Measurements from ENCODE around the gene FTO.

The FTO gene

GRCh38 chr16:54191163-54191562, 487.2 kb downstream of the FTO start:
- peaks cover 4% of the 10 kb centered on the region; the same call in 1 of the 2 replicates for H3K9me3 ChIP-seq (ENCODE audit: control insufficient read depth, insufficient read depth, low read depth, low read length)
- peaks cover 9% of the 10 kb centered on the region; the same call in 1 of the 2 replicates for H3K27me3 ChIP-seq (ENCODE audit: control insufficient read depth, insufficient read depth, low read length)
- H3K4me1 ChIP-seq (ENCODE audit: control insufficient read depth, insufficient read depth, low read length): peaks cover 12% of the 10 kb centered on the region
- no peak overlapping the region for H3K9ac ChIP-seq (ENCODE audit: low read length)
- no peaks in the 10 kb centered on the region for H3K36me3 ChIP-seq (ENCODE audit: control insufficient read depth, insufficient read depth, low read length)
- H3K27ac ChIP-seq (ENCODE audit: low read depth, low read length): no peak overlapping the region
- no peak overlapping the region for H3K4me3 ChIP-seq (ENCODE audit: low read depth, low read length)

- Histone ChIP-seq H3K27me3 (ENCODE audit: control insufficient read depth, insufficient read depth, low read length) (peaks cover 9% of the 10 kb centered on the region; the same call in 1 of the 2 replicates), H3K36me3 (ENCODE audit: control insufficient read depth, insufficient read depth, low read length) (no peaks in the 10 kb centered on the region), H3K9ac (ENCODE audit: low read length) (no peak overlapping the region), H3K27ac (ENCODE audit: low read depth, low read length) (no peak overlapping the region), H3K4me3 (ENCODE audit: low read depth, low read length) (no peak overlapping the region), H3K4me1 (ENCODE audit: control insufficient read depth, insufficient read depth, low read length) (peaks cover 12% of the 10 kb centered on the region), H3K9me3 (ENCODE audit: control insufficient read depth, insufficient read depth, low read depth, low read length) (peaks cover 4% of the 10 kb centered on the region; the same call in 1 of the 2 replicates)
Observed at GRCh38 chr16:54191592-54191991, 487.6 kb downstream of the FTO start.

- no peak overlapping the region for H3K9ac ChIP-seq (ENCODE audit: low read length)
- no peaks in the 10 kb centered on the region for H3K36me3 ChIP-seq (ENCODE audit: control insufficient read depth, insufficient read depth, low read length)
- peaks cover 12% of the 10 kb centered on the region for H3K4me1 ChIP-seq (ENCODE audit: control insufficient read depth, insufficient read depth, low read length)
- peaks cover 9% of the 10 kb centered on the region; the same call in 1 of the 2 replicates for H3K27me3 ChIP-seq (ENCODE audit: control insufficient read depth, insufficient read depth, low read length)
- H3K27ac ChIP-seq (ENCODE audit: low read depth, low read length): no peak overlapping the region
- peak overlapping the region; percentile 61 for H3K4me3 ChIP-seq (ENCODE audit: low read depth, low read length)
- peaks cover 4% of the 10 kb centered on the region; the same call in 1 of the 2 replicates for H3K9me3 ChIP-seq (ENCODE audit: control insufficient read depth, insufficient read depth, low read depth, low read length)
Observed at GRCh38 chr16:54193013-54193664, 489.2 kb downstream of the FTO start.

- no peak overlapping the region for H3K27ac ChIP-seq (ENCODE audit: low read depth, low read length)
- H3K36me3 ChIP-seq (ENCODE audit: control insufficient read depth, insufficient read depth, low read length): no peaks in the 10 kb centered on the region
- peaks cover 4% of the 10 kb centered on the region; the same call in 1 of the 2 replicates for H3K9me3 ChIP-seq (ENCODE audit: control insufficient read depth, insufficient read depth, low read depth, low read length)
- peaks cover 9% of the 10 kb centered on the region; the same call in 1 of the 2 replicates for H3K27me3 ChIP-seq (ENCODE audit: control insufficient read depth, insufficient read depth, low read length)
- H3K4me1 ChIP-seq (ENCODE audit: control insufficient read depth, insufficient read depth, low read length): peaks cover 12% of the 10 kb centered on the region
- peak overlapping the region; percentile 2 for H3K9ac ChIP-seq (ENCODE audit: low read length)
- peak overlapping the region; percentile 61 for H3K4me3 ChIP-seq (ENCODE audit: low read depth, low read length)
Observed at GRCh38 chr16:54193665-54194333, 489.8 kb downstream of the FTO start.

- Histone ChIP-seq H3K9ac (ENCODE audit: low read length) (peak overlapping the region; percentile 2), H3K27ac (ENCODE audit: low read depth, low read length) (no peak overlapping the region), H3K36me3 (ENCODE audit: control insufficient read depth, insufficient read depth, low read length) (no peaks in the 10 kb centered on the region), H3K9me3 (ENCODE audit: control insufficient read depth, insufficient read depth, low read depth, low read length) (peaks cover 4% of the 10 kb centered on the region; the same call in 1 of the 2 replicates), H3K4me1 (ENCODE audit: control insufficient read depth, insufficient read depth, low read length) (peaks cover 12% of the 10 kb centered on the region), H3K27me3 (ENCODE audit: control insufficient read depth, insufficient read depth, low read length) (peaks cover 5% of the 10 kb centered on the region; the same call in 1 of the 2 replicates), H3K4me3 (ENCODE audit: low read depth, low read length) (peak overlapping the region; percentile 61)
Observed at GRCh38 chr16:54194334-54194743, 490.4 kb downstream of the FTO start.

GRCh38 chr16:54197758-54198157, 493.8 kb downstream of the FTO start:
- H3K27ac ChIP-seq (ENCODE audit: low read depth, low read length): no peak overlapping the region
- H3K9me3 ChIP-seq (ENCODE audit: control insufficient read depth, insufficient read depth, low read depth, low read length): no peaks in the 10 kb centered on the region
- no peak overlapping the region for H3K9ac ChIP-seq (ENCODE audit: low read length)
- H3K27me3 ChIP-seq (ENCODE audit: control insufficient read depth, insufficient read depth, low read length): no peaks in the 10 kb centered on the region
- H3K36me3 ChIP-seq (ENCODE audit: control insufficient read depth, insufficient read depth, low read length): no peaks in the 10 kb centered on the region
- no peak overlapping the region for H3K4me3 ChIP-seq (ENCODE audit: low read depth, low read length)
- peaks cover 12% of the 10 kb centered on the region for H3K4me1 ChIP-seq (ENCODE audit: control insufficient read depth, insufficient read depth, low read length)

- no peaks in the 10 kb centered on the region for H3K27me3 ChIP-seq (ENCODE audit: control insufficient read depth, insufficient read depth, low read length)
- H3K36me3 ChIP-seq (ENCODE audit: control insufficient read depth, insufficient read depth, low read length): no peaks in the 10 kb centered on the region
- no peaks in the 10 kb centered on the region for H3K9me3 ChIP-seq (ENCODE audit: control insufficient read depth, insufficient read depth, low read depth, low read length)
- no peak overlapping the region for H3K27ac ChIP-seq (ENCODE audit: low read depth, low read length)
- no peak overlapping the region for H3K4me3 ChIP-seq (ENCODE audit: low read depth, low read length)
- H3K9ac ChIP-seq (ENCODE audit: low read length): no peak overlapping the region
- H3K4me1 ChIP-seq (ENCODE audit: control insufficient read depth, insufficient read depth, low read length): peaks cover 3% of the 10 kb centered on the region; the same call in 1 of the 2 replicates
Observed at GRCh38 chr16:54199487-54200160, 495.7 kb downstream of the FTO start.

- Histone ChIP-seq H3K27me3 (ENCODE audit: control insufficient read depth, insufficient read depth, low read length) (no peaks in the 10 kb centered on the region), H3K4me3 (ENCODE audit: low read depth, low read length) (no peak overlapping the region), H3K4me1 (ENCODE audit: control insufficient read depth, insufficient read depth, low read length) (no peaks in the 10 kb centered on the region), H3K27ac (ENCODE audit: low read depth, low read length) (no peak overlapping the region), H3K9me3 (ENCODE audit: control insufficient read depth, insufficient read depth, low read depth, low read length) (no peaks in the 10 kb centered on the region), H3K9ac (ENCODE audit: low read length) (no peak overlapping the region), H3K36me3 (ENCODE audit: control insufficient read depth, insufficient read depth, low read length) (no peaks in the 10 kb centered on the region)
Observed at GRCh38 chr16:54200161-54200534, 496.2 kb downstream of the FTO start.

GRCh38 chr16:54200720-54201119, 496.8 kb downstream of the FTO start:
- no peak overlapping the region for H3K9ac ChIP-seq (ENCODE audit: low read length)
- no peak overlapping the region for H3K27ac ChIP-seq (ENCODE audit: low read depth, low read length)
- H3K36me3 ChIP-seq (ENCODE audit: control insufficient read depth, insufficient read depth, low read length): no peaks in the 10 kb centered on the region
- no peaks in the 10 kb centered on the region for H3K27me3 ChIP-seq (ENCODE audit: control insufficient read depth, insufficient read depth, low read length)
- no peak overlapping the region for H3K4me3 ChIP-seq (ENCODE audit: low read depth, low read length)
- H3K4me1 ChIP-seq (ENCODE audit: control insufficient read depth, insufficient read depth, low read length): no peaks in the 10 kb centered on the region
- no peaks in the 10 kb centered on the region for H3K9me3 ChIP-seq (ENCODE audit: control insufficient read depth, insufficient read depth, low read depth, low read length)

GRCh38 chr16:54201200-54201599, 497.2 kb downstream of the FTO start:
- Histone ChIP-seq H3K4me1 (ENCODE audit: control insufficient read depth, insufficient read depth, low read length) (no peaks in the 10 kb centered on the region), H3K27me3 (ENCODE audit: control insufficient read depth, insufficient read depth, low read length) (no peaks in the 10 kb centered on the region), H3K4me3 (ENCODE audit: low read depth, low read length) (no peak overlapping the region), H3K9ac (ENCODE audit: low read length) (no peak overlapping the region), H3K36me3 (ENCODE audit: control insufficient read depth, insufficient read depth, low read length) (no peaks in the 10 kb centered on the region), H3K27ac (ENCODE audit: low read depth, low read length) (no peak overlapping the region), H3K9me3 (ENCODE audit: control insufficient read depth, insufficient read depth, low read depth, low read length) (no peaks in the 10 kb centered on the region)

Data from HUES6 (cell line).